Stimulated activated CD8-positive, alpha-beta memory T cell treated with anti-CD3 and anti-CD28 coated beads, Interleukin-7, amount 100 ng/mL, for 1 hour (primary cell): Measurements from ENCODE around the gene PTP4A1.
"Not testable (repeated sequence)": the region's sequence is repeated elsewhere in the genome, so short reads cannot be mapped to it uniquely, and the experiment has no call there.

Experiments
- DNase-seq, 2 donors: peaks; one replicate each; pipeline ENCODE4 v3.0.0-alpha.2; 2020; ENCODE audit warnings: low read depth in 2 of 2

PTP4A1 gene

DNA sequence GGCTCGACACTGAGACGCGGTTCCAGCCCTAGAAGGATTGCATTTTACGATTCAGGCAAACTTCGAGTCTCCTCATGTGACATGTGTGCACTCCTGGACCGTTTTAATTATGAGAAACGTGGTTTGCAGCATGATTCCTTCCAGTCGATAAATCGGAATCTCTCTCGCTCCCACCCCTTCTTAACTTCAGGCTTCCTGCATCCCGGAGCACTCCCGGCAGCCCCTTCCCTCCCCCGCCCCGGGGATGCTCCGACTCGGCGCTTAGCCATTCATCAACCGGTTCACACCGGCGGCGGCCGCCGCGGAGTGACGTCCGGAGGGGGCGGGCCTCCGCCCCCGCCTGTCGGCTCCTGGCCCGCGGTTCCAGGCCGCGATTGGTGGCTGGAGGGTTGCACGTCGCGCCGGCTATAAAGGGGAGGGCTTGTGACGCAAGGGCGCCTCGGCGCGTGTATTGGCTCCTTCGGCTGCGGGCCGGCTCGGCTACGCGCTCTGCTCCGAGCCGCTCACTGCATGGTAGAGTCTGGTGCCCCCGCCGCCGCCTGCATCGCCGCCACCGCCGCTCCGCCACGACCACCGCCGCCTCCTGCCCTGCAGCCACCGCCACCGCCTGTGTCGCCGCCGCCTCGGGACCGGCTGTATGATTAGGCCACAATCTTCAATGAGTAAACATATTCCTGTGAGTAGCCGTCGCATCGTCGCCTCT lies at the start of gene PTP4A1, which contains the start of gene LOC128125822:
TSS of gene PTP4A1 (plus strand) at position 437 of the 703 bp plus-strand sequence. CDS start 4,401 bp downstream, outside the sequence.
TSS of gene LOC128125822 (plus strand) at position 437 of the 703 bp plus-strand sequence.
- DNase-seq, result peak; percentile 92 to 93

DNA sequence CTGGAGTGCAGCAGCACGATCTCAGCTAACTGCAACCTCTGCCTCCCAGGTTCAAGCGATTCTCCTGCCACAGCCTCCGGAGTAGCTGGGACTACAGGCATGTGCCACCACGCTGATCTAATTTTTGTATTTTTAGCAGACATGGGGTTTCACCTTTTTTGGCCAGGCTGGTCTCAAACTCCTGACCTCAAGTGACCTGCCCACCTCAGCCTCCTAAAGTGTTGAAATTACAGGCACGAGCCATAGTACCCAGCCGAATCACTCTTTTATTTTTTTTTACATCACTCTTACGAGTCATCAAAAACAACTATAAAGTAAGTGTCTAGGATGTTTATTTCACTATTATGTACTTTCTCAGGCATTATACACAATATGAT lies 49.4 kb upstream of the PTP4A1 start:
- not testable (repeated sequence) for DNase-seq

- DNase-seq, result no peak
Measured at GRCh38 chr6:63523630-63524029, 48.6 kb upstream of the PTP4A1 start.

DNA sequence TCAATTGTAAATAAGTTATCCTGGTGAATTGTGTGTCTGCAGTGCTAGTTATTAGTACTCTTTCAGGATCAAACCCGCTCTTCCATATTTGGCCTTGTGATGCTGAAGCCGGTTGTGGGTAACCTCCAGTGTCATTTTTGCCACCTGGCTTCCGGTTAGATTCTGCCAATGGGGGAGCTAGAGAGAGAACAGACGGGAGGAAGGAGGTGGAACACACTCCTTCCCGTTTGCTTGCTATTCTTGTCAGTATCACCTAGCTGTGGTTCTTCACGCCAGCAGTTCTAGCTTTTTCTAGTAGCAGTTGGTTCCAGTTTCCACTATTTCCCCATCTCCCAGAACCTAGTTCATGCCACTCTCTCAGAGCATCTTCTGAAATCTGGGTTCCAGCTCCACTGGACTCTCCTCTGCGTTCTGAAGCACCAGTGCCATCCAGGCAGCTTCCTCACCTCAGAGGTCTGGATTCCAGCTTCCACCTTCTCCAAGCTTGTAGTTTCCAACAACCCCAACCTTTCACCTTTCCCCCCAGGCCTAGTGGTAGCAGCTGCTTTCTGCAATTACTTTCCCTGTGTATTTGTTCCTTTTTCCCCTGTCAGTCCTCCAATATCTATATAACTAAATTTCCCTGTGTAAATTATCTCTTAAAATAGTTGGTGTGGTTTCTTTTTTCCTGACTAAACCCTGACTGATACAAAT lies 46.9 kb upstream of the PTP4A1 start:
- DNase-seq, result no peak

GRCh38 chr6:63526931-63527330 lies 45.3 kb upstream of the PTP4A1 start:
- DNase-seq, result no peak

GRCh38 chr6:63527658-63528514 lies 44.4 kb upstream of the PTP4A1 start:
- no peak for DNase-seq

DNA sequence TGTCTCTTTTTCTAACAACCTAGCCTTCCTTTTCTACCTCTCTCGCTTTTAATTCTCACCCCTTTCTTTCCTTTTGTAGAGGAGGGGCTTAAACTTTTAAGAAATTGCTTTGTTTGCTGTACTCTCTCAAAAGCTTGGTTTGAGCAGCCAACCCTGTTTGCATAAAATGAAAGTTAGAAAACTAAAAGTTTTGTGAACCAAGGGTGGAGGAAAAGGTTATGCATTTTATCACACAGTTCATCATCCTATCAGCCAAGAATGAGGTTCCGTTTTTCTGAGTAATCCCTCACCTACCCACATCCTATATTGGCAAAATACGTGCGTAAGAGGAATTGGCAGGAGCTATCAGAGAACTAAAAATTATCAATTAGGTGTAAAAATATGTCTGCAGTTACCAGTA lies 42.8 kb upstream of the PTP4A1 start:
- no peak for DNase-seq

- DNase-seq, result no peak
Measured at GRCh38 chr6:63530182-63530581, 42.1 kb upstream of the PTP4A1 start.

GRCh38 chr6:63530991-63531390 lies 41.3 kb upstream of the PTP4A1 start:
- DNase-seq, result no peak

- no peak for DNase-seq
Measured at GRCh38 chr6:63533026-63533425, 39.3 kb upstream of the PTP4A1 start.

- DNase-seq, result no peak
Measured at GRCh38 chr6:63533952-63534351, 38.3 kb upstream of the PTP4A1 start.

DNA sequence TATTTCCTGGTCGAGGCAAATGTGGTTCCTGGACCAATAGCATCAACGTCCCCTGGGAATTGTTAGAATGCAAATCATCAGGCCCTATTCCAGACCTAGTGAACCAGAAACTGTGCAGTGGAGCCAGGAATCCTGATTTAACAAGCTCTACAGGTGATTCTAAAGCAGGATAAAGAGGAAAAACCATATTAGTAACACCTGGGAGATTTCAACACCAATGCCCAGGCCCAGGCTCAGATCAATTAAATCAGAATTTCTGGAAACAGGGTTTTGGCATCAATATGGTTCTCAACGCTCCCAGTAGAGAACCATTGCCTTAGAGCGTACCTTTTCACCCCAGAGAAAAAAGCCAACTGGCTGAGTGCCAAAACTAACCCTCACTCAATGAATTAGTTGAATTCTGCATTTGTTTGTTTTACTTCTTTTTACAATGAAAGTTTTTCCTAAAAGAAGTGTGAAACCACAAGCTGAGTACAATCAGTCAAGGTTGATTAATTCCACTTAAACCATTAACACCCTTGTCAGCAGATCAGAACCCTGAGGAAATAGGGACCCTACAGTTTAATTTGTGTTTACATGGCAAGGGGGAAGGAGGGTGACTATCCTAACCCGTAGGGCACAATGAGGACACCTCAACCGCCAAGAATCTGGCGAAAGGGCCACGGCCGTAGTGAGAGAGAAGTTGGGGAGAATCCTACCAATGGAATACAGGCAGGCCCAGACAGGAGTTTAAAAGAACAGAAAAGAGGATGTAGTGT lies 34.9 kb upstream of the PTP4A1 start:
- DNase-seq, result no peak

GRCh38 chr6:63537959-63538300 lies 34.4 kb upstream of the PTP4A1 start:
- DNase-seq, result no peak

DNA sequence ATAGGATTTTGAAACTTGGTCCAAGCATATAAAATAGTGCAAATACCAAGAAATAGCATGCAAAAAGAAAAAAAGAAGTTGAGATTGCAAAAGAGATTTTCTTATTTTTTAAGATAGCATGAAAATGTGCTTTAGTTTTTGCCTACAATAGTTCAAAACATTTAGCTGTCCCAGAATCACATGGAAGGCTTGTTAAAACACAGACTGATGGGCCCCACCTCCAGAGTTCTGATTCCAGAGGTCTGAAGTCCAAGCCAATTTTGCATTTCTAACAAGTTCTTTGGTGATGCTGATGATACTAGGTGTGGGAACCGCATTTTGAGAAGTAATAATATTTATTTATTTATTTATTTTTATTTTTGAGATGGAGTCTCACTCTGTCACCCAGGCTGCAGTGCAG lies 33.7 kb upstream of the PTP4A1 start:
- no peak for DNase-seq

DNA sequence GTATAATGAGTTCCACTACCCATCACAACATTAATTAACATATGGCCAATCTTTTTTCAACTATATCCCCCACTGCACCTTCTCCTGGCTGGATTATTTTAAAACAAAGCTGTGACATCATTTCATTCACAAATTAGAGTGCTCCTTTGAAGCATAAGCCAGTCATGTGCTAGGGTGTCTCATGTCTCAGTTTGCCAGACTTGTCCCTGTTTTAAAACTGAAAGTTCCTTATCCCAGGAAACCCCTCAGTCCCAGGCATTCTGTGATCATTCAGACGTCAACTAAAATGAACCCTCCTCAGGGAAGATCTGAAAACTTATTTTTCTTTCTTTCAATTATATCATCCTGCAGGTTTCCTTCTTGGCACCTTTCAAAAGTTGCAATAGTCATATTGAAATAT lies 29.3 kb upstream of the PTP4A1 start:
- DNase-seq, result no peak

GRCh38 chr6:63543982-63544381 lies 28.3 kb upstream of the PTP4A1 start:
- no peak for DNase-seq

DNA sequence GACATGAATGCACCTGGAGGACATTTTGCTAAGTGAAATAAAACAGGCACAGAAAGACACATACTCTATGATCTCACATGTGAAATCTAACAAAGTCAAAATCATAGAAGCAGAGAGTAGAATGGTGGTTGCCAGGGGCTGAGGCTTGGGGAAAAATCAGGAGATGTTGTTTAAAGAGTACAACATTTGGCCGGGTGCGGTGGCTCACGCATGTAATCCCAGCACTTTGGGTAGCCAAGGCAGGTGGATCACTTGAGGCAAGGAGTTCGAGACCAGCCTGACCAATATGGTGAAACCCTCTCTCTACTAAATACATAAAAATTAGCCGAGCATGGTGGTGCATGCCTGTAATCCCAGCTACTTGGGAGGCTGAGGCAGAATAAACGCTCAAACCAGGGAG lies 26.0 kb upstream of the PTP4A1 start:
- DNase-seq, result no peak

DNA sequence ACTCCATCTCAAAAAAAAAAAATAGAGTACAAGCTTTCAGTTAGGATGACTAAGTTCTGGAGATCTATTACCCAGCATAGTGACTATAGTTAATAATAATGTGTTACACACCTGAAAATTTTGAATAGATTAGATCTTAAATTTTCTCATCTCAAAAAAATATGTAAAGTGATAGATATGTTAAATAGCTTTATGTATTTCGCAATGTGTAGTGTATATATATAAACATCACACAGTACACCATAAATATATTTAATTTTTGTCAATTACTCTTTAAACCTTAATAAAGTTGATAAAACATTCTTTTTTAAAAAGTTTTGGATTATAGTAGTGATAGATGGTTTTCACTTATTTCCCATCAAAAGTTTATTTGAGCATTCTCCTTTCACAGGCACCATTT lies 25.6 kb upstream of the PTP4A1 start:
- no peak for DNase-seq

GRCh38 chr6:63549076-63549475 lies 23.2 kb upstream of the PTP4A1 start:
- DNase-seq, result no peak

DNA sequence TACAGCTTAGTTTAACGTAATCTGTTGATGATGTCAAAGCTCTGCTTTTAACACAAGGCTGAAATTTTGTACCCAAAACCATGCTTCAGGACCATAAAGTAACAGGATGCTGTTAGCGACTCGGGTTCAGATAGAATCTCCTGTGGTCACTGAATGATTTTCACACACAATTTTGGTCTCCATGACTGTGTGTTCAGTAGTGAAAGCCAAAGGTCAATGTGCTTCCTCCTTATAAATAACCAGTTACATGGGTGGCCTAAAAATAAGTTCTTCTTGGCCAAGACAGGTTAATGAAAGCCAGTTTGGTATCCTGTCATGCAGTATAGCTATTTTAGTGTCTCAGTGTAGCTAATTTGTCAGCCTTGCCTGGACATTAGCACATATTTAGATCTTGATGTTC lies 19.1 kb upstream of the PTP4A1 start:
- no peak for DNase-seq

- no peak for DNase-seq
Measured at GRCh38 chr6:63553900-63554299, 18.4 kb upstream of the PTP4A1 start.

DNA sequence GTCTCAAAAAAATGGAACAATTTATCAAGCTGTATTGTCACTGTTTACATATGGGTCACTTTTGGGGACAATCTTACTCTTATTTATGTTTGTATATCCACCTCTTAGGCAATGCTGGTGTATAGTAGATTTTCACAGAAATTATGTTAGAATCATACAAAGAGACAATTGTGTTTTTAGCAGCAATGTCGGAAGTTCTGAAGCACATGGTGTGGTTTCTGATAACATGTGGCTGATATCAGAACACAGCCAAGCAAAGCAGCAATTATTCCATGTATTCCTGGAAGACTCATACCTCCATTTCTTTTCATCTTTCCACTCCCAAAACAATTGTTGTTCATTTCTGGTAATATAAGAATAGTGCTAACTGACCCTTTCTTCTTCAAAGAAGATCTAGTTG lies 17.5 kb upstream of the PTP4A1 start:
- no peak for DNase-seq
